ENCODE data around the gene ACRV1.

The ACRV1 gene

DNA sequence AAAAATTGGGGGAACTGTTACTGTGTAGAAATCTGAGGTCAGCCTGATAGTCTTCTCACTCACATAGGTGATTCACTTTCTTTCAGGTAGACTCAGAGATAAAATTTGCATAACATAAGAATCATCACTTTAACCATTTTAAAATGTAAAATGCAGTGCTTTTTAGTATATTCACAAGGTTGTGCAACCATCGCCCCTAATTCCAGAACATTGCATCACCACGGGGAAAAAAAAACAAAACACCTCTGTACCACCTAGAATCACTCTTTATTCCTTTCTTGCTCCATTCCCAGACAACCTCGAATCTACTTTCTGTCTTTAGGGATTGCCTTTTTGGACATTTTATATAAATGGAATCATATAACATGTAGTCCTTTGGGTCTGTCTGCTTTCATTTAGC is 34.8 kb downstream of the ACRV1 start:
- no peak for DNase-seq

DNA sequence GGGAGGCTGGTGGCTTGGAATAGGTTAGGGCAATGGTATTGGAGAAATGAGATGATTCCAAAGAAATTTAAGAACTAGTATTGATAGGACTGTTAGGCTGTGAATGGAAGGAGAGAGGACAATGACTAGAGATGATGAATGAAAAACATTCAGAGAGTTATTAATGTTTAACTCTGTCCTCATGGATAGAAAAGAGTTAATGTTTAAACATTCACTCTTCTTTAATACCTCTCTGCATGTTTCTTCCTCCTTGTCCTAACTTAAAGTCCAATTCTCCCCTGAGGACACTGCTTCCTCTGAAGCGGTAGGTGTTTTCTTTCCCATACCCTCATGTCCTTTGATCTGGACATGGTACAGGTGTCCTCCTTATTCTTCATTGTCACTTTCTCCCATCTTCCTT is 42.3 kb downstream of the ACRV1 start:
- DNase-seq: no peak

DNA sequence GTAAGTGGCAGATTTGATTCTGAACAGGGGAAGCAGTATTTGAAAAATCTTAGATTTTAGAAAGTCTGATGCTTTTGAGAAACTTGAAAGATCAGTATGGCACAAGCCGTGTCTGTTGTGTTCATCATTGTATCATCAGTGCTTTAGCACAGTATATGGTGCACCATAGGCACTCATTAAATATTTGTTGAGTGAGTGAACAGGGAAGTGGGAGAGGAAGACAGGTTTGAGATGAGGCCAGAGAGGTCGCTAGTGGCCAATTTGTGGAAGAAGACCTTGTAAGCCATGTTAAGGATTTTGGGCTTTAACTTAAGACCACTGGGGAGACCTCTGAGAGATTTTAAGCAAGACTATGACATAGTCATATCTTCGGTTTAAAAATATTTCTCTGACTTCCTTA is 42.8 kb downstream of the ACRV1 start:
- no peak for DNase-seq

DNA sequence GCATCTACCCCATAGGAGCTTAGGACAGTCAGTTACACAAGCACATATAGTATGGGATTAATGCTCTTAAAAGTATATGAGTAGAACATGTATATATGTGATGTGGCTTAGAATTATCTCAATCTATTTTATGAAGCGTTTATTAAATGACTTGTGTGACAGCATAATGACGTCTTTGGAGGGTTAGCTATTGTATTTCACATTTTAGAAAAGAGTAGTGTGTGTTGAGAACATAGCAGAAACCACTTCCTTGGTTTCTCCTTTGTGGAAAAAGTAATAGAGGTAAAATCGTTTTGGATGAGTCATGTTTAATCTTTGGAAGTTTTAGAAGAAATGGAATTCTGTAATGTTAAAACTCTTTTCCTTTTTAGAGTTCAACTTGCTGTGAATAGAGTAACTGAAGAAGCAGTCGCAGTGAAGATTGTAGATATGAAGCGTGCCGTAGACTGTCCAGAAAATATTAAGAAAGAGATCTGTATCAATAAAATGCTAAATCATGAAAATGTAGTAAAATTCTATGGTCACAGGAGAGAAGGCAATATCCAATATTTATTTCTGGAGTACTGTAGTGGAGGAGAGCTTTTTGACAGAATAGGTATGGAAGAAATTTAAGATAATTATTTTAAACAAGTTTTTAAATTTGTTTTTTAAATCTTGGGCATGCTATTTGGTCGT is 53.3 kb downstream of the ACRV1 start:
- no peak for DNase-seq

DNA sequence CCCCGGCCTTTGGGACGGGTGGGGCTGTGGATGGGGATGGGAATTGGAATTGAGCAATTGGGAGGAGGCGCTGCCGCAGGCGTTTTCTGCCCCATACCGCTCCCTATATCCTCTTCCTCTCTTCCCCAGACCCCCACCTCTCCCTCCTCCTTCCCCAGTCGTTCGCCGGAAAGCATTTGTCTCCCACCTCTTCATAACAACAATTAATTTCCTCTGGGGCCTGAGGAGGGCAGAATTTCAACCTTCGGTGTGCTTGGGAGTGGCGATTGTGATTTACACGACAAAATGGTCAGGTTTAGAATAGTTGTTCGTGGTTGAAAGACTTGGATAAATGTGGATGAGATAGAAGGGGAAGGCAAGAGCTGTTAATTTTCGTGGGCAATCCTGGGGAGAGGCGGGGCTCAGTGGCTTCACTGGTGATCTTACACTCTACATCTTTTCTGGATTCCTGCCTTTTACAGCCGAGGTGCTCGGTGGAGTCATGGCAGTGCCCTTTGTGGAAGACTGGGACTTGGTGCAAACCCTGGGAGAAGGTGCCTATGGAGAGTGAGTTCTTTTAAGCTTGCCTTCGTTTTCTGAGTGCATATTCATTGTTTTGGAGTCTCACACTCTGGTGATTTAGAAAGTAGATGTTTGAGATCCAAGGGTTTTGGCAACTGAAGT is 54.2 kb downstream of the ACRV1 start:
- peak; percentile 52 for DNase-seq

DNA sequence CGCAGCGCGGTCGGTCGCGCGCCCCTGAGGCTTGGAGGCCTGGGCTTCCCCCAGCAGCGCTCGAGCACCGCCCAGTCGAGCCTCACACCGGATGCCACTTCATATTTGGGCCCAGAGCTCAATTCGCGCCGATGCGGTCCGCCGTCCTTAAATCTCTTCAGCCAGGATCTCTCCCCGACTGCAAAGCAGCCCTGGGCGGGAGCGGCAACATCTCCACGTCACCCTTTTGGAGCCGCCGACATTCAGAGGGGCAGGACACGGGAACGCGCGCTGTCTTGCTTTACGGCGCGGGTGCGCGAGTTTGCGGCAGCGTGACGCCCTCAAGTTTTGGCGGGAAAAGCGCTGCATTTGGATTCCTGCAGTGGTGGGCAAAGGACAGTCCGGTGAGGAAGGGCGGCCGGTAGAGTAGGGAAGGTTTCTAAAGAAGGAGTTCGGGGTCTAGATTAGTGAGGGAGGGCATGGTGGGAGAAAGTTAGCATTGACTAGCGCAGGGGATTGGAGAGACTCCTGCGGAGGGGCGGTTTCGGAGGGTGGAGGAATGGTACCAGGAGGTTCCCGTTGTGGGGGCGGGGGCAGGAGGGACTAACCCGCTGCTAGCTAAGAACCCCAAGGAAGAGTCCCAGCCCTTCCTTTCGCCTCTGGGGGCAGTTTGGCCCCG is 54.9 kb downstream of the ACRV1 start:
- peak; percentile 95 for DNase-seq

DNA sequence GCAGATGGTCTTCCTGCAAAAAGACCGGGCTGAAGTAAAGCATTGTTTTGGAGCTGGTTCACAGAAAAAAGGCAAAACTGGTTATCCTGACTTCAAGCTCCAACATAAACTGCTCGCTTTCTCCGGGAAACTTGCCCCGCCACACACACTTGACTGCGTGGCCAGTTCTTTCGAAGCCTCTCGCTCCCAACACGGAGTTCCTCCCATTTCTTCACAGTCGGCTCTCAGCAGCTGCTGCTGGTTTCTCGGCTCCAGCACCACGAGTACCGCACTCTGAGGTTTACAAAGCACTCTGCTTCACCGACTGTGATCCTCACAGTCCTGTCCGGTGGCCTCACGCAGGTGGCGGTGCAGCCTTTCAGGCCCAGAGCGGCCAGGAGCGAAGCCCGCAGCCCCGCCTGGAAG is 55.4 kb downstream of the ACRV1 start:
- peak; percentile 95 for DNase-seq

DNA sequence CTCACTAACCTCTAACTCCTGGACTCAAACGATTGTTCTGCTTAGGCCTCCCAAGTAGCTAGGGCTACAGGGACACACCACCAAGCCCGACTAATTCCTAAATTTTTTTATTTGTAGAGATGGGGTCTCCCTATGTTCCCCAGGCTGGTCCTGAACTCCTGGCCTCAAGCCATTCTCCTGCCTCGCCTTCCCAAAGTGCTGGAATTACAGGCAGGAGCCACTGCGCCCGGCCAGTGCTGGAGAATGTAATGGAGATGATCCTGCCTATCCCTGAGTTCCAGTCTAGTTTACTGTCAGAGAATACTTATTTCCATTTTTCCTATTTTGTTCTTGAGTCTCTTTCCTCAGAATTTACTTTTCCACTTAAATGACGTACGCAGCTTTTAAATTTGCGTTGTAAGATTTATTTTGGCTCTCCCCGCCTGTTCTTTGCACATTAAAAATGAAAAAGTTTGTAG is 55.9 kb downstream of the ACRV1 start, which contains the start of gene CHEK1:
CHEK1 (plus strand) TSS at position 408 of the 458 bp plus-strand sequence. CDS start 1,606 bp downstream, outside the sequence.
- DNase-seq: no peak

DNA sequence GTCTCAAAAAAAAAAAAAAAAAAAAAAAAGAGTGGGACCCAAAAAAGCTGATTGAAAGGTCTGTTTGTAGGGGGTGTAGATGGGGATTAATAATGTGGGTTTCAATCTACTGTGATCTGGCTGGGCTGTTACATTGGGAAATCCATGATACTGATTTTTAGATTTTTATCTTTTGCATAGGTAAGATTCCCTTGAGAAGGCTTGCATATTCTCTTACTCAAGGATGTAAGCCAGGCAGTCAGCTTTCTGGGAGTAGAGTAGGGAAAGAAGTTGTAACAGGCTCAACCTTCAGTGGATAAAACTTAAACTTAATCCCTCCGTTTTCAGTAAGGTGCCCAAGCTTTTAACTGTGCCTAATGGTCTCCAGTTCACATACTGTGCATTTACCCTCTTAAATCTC is 57.6 kb downstream of the ACRV1 start:
- no peak for DNase-seq

DNA sequence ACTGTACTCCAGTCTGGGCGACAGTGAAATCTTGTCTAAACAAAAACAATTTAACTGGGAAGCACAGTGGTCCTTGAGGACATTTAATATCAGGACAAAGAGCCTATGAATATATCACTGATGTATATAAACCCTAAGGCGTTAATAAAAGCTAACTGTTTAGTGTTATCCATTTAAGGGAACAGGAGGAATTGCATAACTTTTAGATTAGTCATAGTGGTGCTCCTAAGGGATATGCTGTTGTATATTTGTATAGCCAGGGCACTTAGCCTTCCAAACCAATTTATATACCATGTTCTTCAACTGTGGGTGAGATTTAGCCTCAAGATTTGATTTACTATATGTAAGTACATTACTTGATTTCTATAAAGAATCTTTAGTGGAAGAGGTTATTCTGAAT is 58.7 kb downstream of the ACRV1 start:
- DNase-seq: no peak

Data from KG1 (cell line).